GM12891 (cell line): ENCODE measurements around the gene ECE2.

Experiments
- POLR2A ChIP-seq: IDR thresholded peaks from 2 replicates; pipeline ENCODE4 v1.6.1; 2011; ENCODE audit warnings: low read depth, low read length, control low read depth
- POLR2AphosphoS5 ChIP-seq: IDR thresholded peaks from 2 replicates; pipeline ENCODE4 v1.6.1; 2011; ENCODE audit warnings: low read depth, low read length, control low read depth
- POU2F2 ChIP-seq: IDR thresholded peaks from 2 replicates; pipeline ENCODE4 v1.6.1; 2011; ENCODE audit warnings: low read depth, mild to moderate bottlenecking, control low read depth, low read length, moderate library complexity

GRCh38 chr3:184230081-184230602 is 45.7 kb upstream of the ECE2 start:
- TF ChIP-seq POLR2A (no peak), POLR2AphosphoS5 (no peak), POU2F2 (no peak)
